HEK293 (cell line): ENCODE results near the gene ENGASE.

Experiments used
- CTCF ChIA-PET: fragments of 350-600 bp; formaldehyde crosslinking; extraction: SDS; loops from one replicate; lab custom pipeline; 2021; ENCODE audit warnings: antibody characterized with exemption; lab: Yijun Ruan, JAX
- POLR2A ChIA-PET: fragments of 300-600 bp; formaldehyde crosslinking; extraction: SDS; loops from one replicate; lab custom pipeline; 2020; ENCODE audit warnings: antibody characterized with exemption, inconsistent platforms; lab: Yijun Ruan, JAX
- H3K27ac ChIP-seq: fragments of 200-500 bp; sonication (Bioruptor generic); 2 replicates; pipeline ENCODE4 v1.5.1; 2014; ENCODE audit warnings: low read depth, low read length, control low read depth, inconsistent platforms; ENCODE audit errors: extremely low read depth
- H3K36me3 ChIP-seq, 2 experiments: fragments of 200-500 bp in 1 of 2; sonication (Bioruptor generic) in 1 of 2; 1 replicate in 1 of 2; 2 replicates in 1 of 2; pipeline ENCODE4 v1.5.1; 2014 to 2017; ENCODE audit warnings: inconsistent platforms in 2 of 2, low read length in 2 of 2; ENCODE audit not compliant: control insufficient read depth in 2 of 2, insufficient read depth in 1 of 2
- H3K4me1 ChIP-seq: fragments of 200-500 bp; sonication (Bioruptor generic); 2 replicates; pipeline ENCODE4 v1.5.1; 2014; ENCODE audit warnings: mild to moderate bottlenecking, low read length, inconsistent platforms; ENCODE audit not compliant: control insufficient read depth, insufficient read depth
- H3K4me3 ChIP-seq: 2 replicates; pipeline ENCODE4 v1.5.1; 2011; ENCODE audit warnings: low read depth, mild to moderate bottlenecking, control low read depth, low read length, moderate library complexity
- H3K9me3 ChIP-seq: fragments of 200-500 bp; sonication (Bioruptor generic); 2 replicates; pipeline ENCODE4 v1.5.1; 2014; ENCODE audit warnings: low read depth, low read length, inconsistent platforms; ENCODE audit not compliant: control insufficient read depth, insufficient read depth
- GFI1B ChIP-seq: fragments of 450-650 bp; formaldehyde crosslinking; IDR thresholded peaks from 2 replicates; pipeline ENCODE4 v1.5.1; 2016; ENCODE audit warnings: missing biosample characterization, missing genetic modification characterization
- KLF1 ChIP-seq: fragments of 450-650 bp; formaldehyde crosslinking; IDR thresholded peaks from 2 replicates; pipeline ENCODE4 v1.5.1; 2016; ENCODE audit warnings: missing biosample characterization, missing genetic modification characterization
- ZFP3 ChIP-seq: fragments of 450-650 bp; formaldehyde crosslinking; IDR thresholded peaks from 2 replicates; pipeline ENCODE4 v1.5.1; 2016; ENCODE audit warnings: low read depth, missing biosample characterization, missing genetic modification characterization
- ZNF133 ChIP-seq: fragments of 450-650 bp; formaldehyde crosslinking; IDR thresholded peaks from 2 replicates; pipeline ENCODE4 v1.5.1; 2016; ENCODE audit warnings: missing biosample characterization, missing genetic modification characterization
- ZNF549 ChIP-seq: fragments of 450-650 bp; IDR thresholded peaks from 2 replicates; pipeline ENCODE4 v1.5.1; 2018; ENCODE audit warnings: missing biosample characterization, missing genetic modification characterization, mild to moderate bottlenecking, inconsistent platforms, moderate library complexity
- TF ChIP-seq, protein P1 (sequence below): fragments of 450-650 bp; formaldehyde crosslinking; IDR thresholded peaks from 2 replicates; pipeline ENCODE4 v1.5.1; 2016; ENCODE audit warnings: missing biosample characterization, missing genetic modification characterization, borderline replicate concordance
- TF ChIP-seq, protein P2 (sequence below): fragments of 450-650 bp; formaldehyde crosslinking; IDR thresholded peaks from 2 replicates; pipeline ENCODE4 v1.5.1; 2016; ENCODE audit warnings: missing biosample characterization, missing genetic modification characterization

The ENGASE gene

DNA sequence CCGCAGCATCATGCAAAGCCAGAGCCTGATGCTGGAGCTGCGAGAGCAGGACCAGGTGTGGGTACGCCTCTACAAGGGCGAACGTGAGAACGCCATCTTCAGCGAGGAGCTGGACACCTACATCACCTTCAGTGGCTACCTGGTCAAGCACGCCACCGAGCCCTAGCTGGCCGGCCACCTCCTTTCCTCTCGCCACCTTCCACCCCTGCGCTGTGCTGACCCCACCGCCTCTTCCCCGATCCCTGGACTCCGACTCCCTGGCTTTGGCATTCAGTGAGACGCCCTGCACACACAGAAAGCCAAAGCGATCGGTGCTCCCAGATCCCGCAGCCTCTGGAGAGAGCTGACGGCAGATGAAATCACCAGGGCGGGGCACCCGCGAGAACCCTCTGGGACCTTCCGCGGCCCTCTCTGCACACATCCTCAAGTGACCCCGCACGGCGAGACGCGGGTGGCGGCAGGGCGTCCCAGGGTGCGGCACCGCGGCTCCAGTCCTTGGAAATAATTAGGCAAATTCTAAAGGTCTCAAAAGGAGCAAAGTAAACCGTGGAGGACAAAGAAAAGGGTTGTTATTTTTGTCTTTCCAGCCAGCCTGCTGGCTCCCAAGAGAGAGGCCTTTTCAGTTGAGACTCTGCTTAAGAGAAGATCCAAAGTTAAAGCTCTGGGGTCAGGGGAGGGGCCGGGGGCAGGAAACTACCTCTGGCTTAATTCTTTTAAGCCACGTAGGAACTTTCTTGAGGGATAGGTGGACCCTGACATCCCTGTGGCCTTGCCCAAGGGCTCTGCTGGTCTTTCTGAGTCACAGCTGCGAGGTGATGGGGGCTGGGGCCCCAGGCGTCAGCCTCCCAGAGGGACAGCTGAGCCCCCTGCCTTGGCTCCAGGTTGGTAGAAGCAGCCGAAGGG, 26.4 kb upstream of the ENGASE start:
- peaks cover 0 to 3% of the 10 kb centered on the region in 2 experiments; a peak in 1 of 3 replicates for H3K36me3 ChIP-seq
- H3K9me3 ChIP-seq = no peaks in the 10 kb centered on the region
- no peak for TF ChIP-seq ZFP3 (tag by site-specific recombination)
- peak; percentile 50 for TF ChIP-seq KLF1 (tag by site-specific recombination)
- ChIA-PET POLR2A (interaction anchor here (0.6 to 1.1 kb wide), 2 partner anchors 26 to 39 kb away, joined by 3 read pairs; partner anchors contain the start of gene CANT1), CTCF (interaction anchor here (0.7 to 3.0 kb wide), 5 partner anchors 17 to 343 kb away, joined by 3 to 15 read pairs (median 3); no protein-coding TSS in a partner anchor)
- no peak overlapping the region for H3K4me3 ChIP-seq
- H3K27ac ChIP-seq = no peak overlapping the region
- H3K4me1 ChIP-seq = no peaks in the 10 kb centered on the region

DNA sequence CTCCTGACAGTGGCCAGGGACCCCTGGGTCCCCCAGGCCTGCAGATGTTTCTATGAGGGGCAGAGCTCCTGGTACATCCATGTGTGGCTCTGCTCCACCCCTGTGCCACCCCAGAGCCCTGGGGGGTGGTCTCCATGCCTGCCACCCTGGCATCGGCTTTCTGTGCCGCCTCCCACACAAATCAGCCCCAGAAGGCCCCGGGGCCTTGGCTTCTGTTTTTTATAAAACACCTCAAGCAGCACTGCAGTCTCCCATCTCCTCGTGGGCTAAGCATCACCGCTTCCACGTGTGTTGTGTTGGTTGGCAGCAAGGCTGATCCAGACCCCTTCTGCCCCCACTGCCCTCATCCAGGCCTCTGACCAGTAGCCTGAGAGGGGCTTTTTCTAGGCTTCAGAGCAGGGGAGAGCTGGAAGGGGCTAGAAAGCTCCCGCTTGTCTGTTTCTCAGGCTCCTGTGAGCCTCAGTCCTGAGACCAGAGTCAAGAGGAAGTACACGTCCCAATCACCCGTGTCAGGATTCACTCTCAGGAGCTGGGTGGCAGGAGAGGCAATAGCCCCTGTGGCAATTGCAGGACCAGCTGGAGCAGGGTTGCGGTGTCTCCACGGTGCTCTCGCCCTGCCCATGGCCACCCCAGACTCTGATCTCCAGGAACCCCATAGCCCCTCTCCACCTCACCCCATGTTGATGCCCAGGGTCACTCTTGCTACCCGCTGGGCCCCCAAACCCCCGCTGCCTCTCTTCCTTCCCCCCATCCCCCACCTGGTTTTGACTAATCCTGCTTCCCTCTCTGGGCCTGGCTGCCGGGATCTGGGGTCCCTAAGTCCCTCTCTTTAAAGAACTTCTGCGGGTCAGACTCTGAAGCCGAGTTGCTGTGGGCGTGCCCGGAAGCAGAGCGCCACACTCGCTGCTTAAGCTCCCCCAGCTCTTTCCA, 25.5 kb upstream of the ENGASE start:
- CTCF ChIA-PET = interaction anchor here (0.6 to 3.0 kb wide), 5 partner anchors 16 to 525 kb away, joined by 3 to 15 read pairs (median 3); no protein-coding TSS in a partner anchor
- Histone ChIP-seq H3K4me1 (no peaks in the 10 kb centered on the region), H3K9me3 (no peaks in the 10 kb centered on the region)
- TF ChIP-seq ZNF133 (tag by site-specific recombination) (peak; percentile 79), ZNF549 (tag by site-specific recombination) (no peak), GFI1B (tag by site-specific recombination) (no peak)
- TF ChIP-seq, protein P1, sequence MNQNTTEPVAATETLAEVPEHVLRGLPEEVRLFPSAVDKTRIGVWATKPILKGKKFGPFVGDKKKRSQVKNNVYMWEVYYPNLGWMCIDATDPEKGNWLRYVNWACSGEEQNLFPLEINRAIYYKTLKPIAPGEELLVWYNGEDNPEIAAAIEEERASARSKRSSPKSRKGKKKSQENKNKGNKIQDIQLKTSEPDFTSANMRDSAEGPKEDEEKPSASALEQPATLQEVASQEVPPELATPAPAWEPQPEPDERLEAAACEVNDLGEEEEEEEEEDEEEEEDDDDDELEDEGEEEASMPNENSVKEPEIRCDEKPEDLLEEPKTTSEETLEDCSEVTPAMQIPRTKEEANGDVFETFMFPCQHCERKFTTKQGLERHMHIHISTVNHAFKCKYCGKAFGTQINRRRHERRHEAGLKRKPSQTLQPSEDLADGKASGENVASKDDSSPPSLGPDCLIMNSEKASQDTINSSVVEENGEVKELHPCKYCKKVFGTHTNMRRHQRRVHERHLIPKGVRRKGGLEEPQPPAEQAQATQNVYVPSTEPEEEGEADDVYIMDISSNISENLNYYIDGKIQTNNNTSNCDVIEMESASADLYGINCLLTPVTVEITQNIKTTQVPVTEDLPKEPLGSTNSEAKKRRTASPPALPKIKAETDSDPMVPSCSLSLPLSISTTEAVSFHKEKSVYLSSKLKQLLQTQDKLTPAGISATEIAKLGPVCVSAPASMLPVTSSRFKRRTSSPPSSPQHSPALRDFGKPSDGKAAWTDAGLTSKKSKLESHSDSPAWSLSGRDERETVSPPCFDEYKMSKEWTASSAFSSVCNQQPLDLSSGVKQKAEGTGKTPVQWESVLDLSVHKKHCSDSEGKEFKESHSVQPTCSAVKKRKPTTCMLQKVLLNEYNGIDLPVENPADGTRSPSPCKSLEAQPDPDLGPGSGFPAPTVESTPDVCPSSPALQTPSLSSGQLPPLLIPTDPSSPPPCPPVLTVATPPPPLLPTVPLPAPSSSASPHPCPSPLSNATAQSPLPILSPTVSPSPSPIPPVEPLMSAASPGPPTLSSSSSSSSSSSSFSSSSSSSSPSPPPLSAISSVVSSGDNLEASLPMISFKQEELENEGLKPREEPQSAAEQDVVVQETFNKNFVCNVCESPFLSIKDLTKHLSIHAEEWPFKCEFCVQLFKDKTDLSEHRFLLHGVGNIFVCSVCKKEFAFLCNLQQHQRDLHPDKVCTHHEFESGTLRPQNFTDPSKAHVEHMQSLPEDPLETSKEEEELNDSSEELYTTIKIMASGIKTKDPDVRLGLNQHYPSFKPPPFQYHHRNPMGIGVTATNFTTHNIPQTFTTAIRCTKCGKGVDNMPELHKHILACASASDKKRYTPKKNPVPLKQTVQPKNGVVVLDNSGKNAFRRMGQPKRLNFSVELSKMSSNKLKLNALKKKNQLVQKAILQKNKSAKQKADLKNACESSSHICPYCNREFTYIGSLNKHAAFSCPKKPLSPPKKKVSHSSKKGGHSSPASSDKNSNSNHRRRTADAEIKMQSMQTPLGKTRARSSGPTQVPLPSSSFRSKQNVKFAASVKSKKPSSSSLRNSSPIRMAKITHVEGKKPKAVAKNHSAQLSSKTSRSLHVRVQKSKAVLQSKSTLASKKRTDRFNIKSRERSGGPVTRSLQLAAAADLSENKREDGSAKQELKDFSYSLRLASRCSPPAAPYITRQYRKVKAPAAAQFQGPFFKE (tag by site-specific recombination) = no peak
- TF ChIP-seq, all 188 proteins: peak for 1
- H3K27ac ChIP-seq = no peak overlapping the region
- POLR2A ChIA-PET = interaction anchor here (0.6 to 1.1 kb wide), 3 partner anchors 25 to 257 kb away, joined by 3 read pairs; partner anchors contain the start of gene CANT1
- H3K36me3 ChIP-seq = peaks cover 0 to 3% of the 10 kb centered on the region in 2 experiments; a peak in 1 of 3 replicates
- H3K4me3 ChIP-seq = no peak overlapping the region

DNA sequence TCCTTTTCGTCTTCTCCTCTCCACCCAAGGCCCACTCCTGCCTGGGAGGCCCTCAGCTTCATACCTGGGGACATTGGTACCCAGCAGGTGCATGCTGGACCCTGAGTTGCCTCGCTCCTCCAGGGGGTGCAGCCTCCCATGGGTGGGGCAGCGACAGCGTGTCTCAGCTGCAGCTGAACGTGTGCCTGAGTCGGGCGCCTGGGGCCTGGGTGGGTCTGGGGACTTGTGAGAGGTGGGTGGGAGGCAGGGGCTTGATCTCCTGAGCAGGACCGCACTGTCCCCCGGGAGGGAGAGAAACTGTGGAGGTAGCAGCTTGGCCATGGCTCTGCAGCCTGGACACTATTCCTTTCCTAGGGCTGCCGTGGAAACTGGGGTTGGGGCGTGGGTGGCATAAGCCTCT, 24.8 kb upstream of the ENGASE start:
- Histone ChIP-seq H3K4me3 (no peak overlapping the region), H3K27ac (no peak overlapping the region), H3K9me3 (no peaks in the 10 kb centered on the region)
- TF ChIP-seq, protein P2, sequence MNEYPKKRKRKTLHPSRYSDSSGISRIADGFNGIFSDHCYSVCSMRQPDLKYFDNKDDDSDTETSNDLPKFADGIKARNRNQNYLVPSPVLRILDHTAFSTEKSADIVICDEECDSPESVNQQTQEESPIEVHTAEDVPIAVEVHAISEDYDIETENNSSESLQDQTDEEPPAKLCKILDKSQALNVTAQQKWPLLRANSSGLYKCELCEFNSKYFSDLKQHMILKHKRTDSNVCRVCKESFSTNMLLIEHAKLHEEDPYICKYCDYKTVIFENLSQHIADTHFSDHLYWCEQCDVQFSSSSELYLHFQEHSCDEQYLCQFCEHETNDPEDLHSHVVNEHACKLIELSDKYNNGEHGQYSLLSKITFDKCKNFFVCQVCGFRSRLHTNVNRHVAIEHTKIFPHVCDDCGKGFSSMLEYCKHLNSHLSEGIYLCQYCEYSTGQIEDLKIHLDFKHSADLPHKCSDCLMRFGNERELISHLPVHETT = no peak
- TF ChIP-seq, all 188 proteins: peak for 0
- peaks cover 0 to 3% of the 10 kb centered on the region in 2 experiments; a peak in 1 of 3 replicates for H3K36me3 ChIP-seq
- POLR2A ChIA-PET = interaction anchor here (0.7 kb wide), 1 partner anchor 256 kb away, joined by 3 read pairs; no protein-coding TSS in a partner anchor
- CTCF ChIA-PET = interaction anchor here (0.6 to 3.0 kb wide), 3 partner anchors 33 to 524 kb away, joined by 3 to 15 read pairs (median 6); no protein-coding TSS in a partner anchor
- no peaks in the 10 kb centered on the region for H3K4me1 ChIP-seq
